Fibroblast of lung (primary cell): Measurements from ENCODE around the gene LAMTOR5. TPM values are rescaled to one million over a fixed set of nuclear protein-coding genes. Genes with fewer than 3 reads are reported as not detected.
A peak's percentile ranks its signal among the peaks of the same experiment; 100 is the strongest.

Source experiments
- DNase-seq, 2 donors: peaks; one replicate each; pipeline versions ENCODE4 v3.0.0 to v3.0.0-alpha.2; 2010; ENCODE audit warnings: low read depth in 2 of 2
- H2AFZ ChIP-seq: 2 replicates; pipeline ENCODE4 v1.5.1; 2012; ENCODE audit warnings: low read length, control low read depth, inconsistent platforms
- H3K27ac ChIP-seq: 2 replicates; pipeline ENCODE4 v1.5.1; 2011; ENCODE audit warnings: low read length, control low read depth; ENCODE audit not compliant: insufficient read depth
- H3K27me3 ChIP-seq: 2 replicates; pipeline ENCODE4 v1.5.1; 2011; ENCODE audit warnings: mild to moderate bottlenecking, low read length; ENCODE audit not compliant: control insufficient read depth, insufficient read depth
- H3K36me3 ChIP-seq: 2 replicates; pipeline ENCODE4 v1.5.1; 2011; ENCODE audit warnings: low read length; ENCODE audit not compliant: control insufficient read depth, insufficient read depth
- H3K4me1 ChIP-seq: 2 replicates; pipeline ENCODE4 v1.5.1; 2011; ENCODE audit warnings: low read length; ENCODE audit not compliant: control insufficient read depth, insufficient read depth; ENCODE audit errors: extremely low read depth
- H3K4me2 ChIP-seq: 2 replicates; pipeline ENCODE4 v1.5.1; 2011; ENCODE audit warnings: low read length, control low read depth; ENCODE audit not compliant: insufficient read depth; ENCODE audit errors: extremely low read depth
- H3K4me3 ChIP-seq, 4 experiments: fragments of 200-600 bp in 1 of 4; sonication (generic) in 1 of 4; replicated peaks in 1 of 4; 2 replicates each; pipeline ENCODE4 v1.5.1; 2011 to 2016; ENCODE audit warnings: low read length in 4 of 4, low read depth in 3 of 4, mild to moderate bottlenecking in 3 of 4, control low read depth in 2 of 4, inconsistent platforms in 1 of 4, mixed read lengths in 1 of 4; ENCODE audit not compliant: insufficient read depth in 1 of 4; ENCODE audit errors: control extremely low read depth in 1 of 4
- H3K79me2 ChIP-seq: 2 replicates; pipeline ENCODE4 v1.5.1; 2012; ENCODE audit warnings: mild to moderate bottlenecking, low read length, inconsistent platforms; ENCODE audit not compliant: control insufficient read depth, insufficient read depth
- H3K9ac ChIP-seq: 2 replicates; pipeline ENCODE4 v1.5.1; 2011; ENCODE audit warnings: mild to moderate bottlenecking, low read length, control low read depth; ENCODE audit not compliant: insufficient read depth
- H3K9me3 ChIP-seq: 2 replicates; pipeline ENCODE4 v1.5.1; 2012; ENCODE audit warnings: low read depth, low read length; ENCODE audit not compliant: control insufficient read depth, insufficient read depth
- H4K20me1 ChIP-seq: 2 replicates; pipeline ENCODE4 v1.5.1; 2011; ENCODE audit warnings: low read length; ENCODE audit not compliant: control insufficient read depth, insufficient read depth; ENCODE audit errors: extremely low read depth
- EZH2 ChIP-seq: IDR thresholded peaks from 2 replicates; pipeline ENCODE4 v1.5.1; 2012; ENCODE audit warnings: low read length, control low read depth, mild to moderate bottlenecking; ENCODE audit errors: missing control alignments
- polyA plus RNA-seq, 2 donors: library from polyadenylated mRNA; depleted of rRNA in 1 of 2; stranded (reverse) in 1 of 2; unstranded in 1 of 2; fragments of >200 nt; gene quantifications; 2 replicates each; pipeline ENCODE4 v1.2.1, GENCODE V29; 2011 to 2012; ENCODE audit warnings: missing spikeins in 1 of 2
- total RNA-seq: library from RNA; depleted of rRNA; stranded (reverse); fragments of >200 nt; gene quantifications from 2 replicates; pipeline ENCODE4 v1.2.1, GENCODE V29; 2014
- TF ChIP-seq, protein P1 (sequence below), 2 donors: IDR thresholded peaks in 1 of 2; conservative IDR thresholded peaks in 1 of 2; 1 replicate in 1 of 2; 2 replicates in 1 of 2; pipeline ENCODE4 v1.5.1; 2011 to 2012; ENCODE audit warnings: low read length in 2 of 2, control low read depth in 1 of 2, inconsistent platforms in 1 of 2, low read depth in 1 of 2, mild to moderate bottlenecking in 1 of 2

LAMTOR5 gene
- total and polyA plus RNA-seq, 2 donors (not counting 1 experiment from before 2014, with no cell fraction given): 70.4 to 317 TPM

DNA sequence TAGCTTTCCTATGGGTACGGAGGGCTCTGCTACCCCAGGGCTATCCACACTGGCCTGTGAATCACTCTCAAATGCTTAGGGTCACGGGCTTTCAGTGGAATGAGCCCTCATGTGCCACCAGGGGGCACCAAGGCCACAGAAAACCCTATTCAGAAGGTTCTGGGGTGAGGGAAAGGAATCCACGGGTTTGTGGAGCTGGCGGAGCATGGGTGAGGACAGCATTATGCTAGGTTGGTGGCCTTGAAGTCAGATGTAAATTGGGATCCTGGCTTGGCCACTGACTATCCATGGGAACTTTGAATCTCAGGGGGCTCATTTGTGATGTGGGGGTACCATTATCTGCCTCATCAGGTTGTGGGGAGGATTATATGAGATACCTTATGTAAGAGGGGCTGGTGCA is 5.1 kb upstream of the LAMTOR5 start:
- H3K4me1 ChIP-seq: peaks cover 2% of the 10 kb centered on the region
- no peak overlapping the region for H3K27ac ChIP-seq
- peak; percentile 40 to 60 for DNase-seq
- peaks cover 3% of the 10 kb centered on the region for H3K79me2 ChIP-seq
- H4K20me1 ChIP-seq: no peaks in the 10 kb centered on the region
- no peak overlapping the region for H2AFZ ChIP-seq
- no peak overlapping the region for H3K9ac ChIP-seq
- no peaks in the 10 kb centered on the region for H3K36me3 ChIP-seq
- H3K4me3 ChIP-seq: no peak overlapping the region
- H3K4me2 ChIP-seq: no peak overlapping the region
- no peaks in the 10 kb centered on the region for H3K27me3 ChIP-seq
- H3K9me3 ChIP-seq: no peaks in the 10 kb centered on the region
- TF ChIP-seq, protein P1, sequence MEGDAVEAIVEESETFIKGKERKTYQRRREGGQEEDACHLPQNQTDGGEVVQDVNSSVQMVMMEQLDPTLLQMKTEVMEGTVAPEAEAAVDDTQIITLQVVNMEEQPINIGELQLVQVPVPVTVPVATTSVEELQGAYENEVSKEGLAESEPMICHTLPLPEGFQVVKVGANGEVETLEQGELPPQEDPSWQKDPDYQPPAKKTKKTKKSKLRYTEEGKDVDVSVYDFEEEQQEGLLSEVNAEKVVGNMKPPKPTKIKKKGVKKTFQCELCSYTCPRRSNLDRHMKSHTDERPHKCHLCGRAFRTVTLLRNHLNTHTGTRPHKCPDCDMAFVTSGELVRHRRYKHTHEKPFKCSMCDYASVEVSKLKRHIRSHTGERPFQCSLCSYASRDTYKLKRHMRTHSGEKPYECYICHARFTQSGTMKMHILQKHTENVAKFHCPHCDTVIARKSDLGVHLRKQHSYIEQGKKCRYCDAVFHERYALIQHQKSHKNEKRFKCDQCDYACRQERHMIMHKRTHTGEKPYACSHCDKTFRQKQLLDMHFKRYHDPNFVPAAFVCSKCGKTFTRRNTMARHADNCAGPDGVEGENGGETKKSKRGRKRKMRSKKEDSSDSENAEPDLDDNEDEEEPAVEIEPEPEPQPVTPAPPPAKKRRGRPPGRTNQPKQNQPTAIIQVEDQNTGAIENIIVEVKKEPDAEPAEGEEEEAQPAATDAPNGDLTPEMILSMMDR (conservative IDR thresholded peaks at IDR 0.05 in 1 of 2, IDR thresholded peaks at IDR 0.05 in 1 of 2; ENCODE audit: low read depth in 1 of 2, low read length in 2 of 2): peak; percentile 73 to 75
- TF ChIP-seq EZH2: no peak

DNA sequence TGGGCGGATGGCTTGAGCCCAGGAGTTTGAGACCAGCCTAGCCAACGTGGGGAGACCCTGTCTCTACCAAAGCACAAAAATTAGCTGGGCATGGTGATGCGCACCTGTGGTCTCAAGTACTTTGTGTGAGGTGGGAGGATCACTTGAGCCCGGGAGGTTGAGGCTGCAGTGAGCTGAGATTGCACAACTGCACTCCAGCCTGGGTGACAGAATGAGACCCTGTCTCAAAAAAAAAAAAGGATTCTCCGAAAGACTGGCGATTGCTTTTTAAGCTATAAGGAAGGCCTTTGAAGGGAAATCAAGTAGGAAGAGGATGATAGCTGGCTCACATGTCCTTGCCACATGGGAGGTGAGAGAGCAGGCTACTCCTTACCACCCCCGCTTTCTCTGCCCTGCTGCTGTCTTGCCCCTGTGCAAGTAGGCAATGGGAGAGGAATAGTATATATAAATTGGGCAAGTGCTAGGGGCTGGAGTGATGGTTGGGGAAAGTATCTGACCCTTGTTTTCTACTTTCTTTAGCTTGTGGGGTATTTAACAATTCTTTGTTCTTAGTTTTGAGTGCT is 3.8 kb upstream of the LAMTOR5 start:
- no peak overlapping the region for H2AFZ ChIP-seq

DNA sequence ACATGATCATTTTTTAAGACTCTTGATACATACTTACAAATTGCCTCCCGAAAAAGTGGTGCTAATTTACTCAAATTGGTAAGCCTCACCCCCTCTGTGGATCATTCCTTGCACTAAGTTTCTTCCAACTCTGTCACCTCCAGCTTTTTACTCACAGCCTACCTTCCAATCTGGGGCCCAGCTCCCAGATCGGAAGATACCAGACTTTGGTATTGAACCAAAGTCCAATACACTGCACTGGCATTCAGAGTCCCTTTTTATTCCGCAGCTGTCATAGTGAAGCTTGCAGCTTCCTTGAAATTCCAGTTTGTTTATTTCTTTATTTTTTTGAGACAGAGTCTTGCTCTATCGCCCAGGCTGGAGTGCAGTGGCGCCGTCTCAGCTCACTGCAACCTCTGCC is 1.8 kb upstream of the LAMTOR5 start:
- Histone ChIP-seq H3K9me3 (no peaks in the 10 kb centered on the region), H3K79me2 (peaks cover 24% of the 10 kb centered on the region), H3K27ac (no peak overlapping the region), H3K4me2 (no peak overlapping the region), H3K9ac (no peak overlapping the region), H3K4me1 (peaks cover 2% of the 10 kb centered on the region), H3K27me3 (no peaks in the 10 kb centered on the region), H2AFZ (no peak overlapping the region), H3K36me3 (peaks cover 2% of the 10 kb centered on the region), H3K4me3 (no peak overlapping the region), H4K20me1 (no peaks in the 10 kb centered on the region)
- DNase-seq: no peak
- no peak for TF ChIP-seq EZH2
- TF ChIP-seq, protein P1 (conservative IDR thresholded peaks at IDR 0.05 in 1 of 2, IDR thresholded peaks at IDR 0.05 in 1 of 2; ENCODE audit: low read depth in 1 of 2, low read length in 2 of 2): no peak

More for the DNA sequence above, 3.8 kb upstream of the LAMTOR5 start:
- peaks cover 2% of the 10 kb centered on the region for H3K4me1 ChIP-seq
- no peaks in the 10 kb centered on the region for H4K20me1 ChIP-seq
- no peak for DNase-seq
- no peaks in the 10 kb centered on the region for H3K9me3 ChIP-seq
- no peak overlapping the region for H3K4me2 ChIP-seq
- no peak for TF ChIP-seq EZH2
- TF ChIP-seq, protein P1 (conservative IDR thresholded peaks at IDR 0.05 in 1 of 2, IDR thresholded peaks at IDR 0.05 in 1 of 2; ENCODE audit: low read depth in 1 of 2, low read length in 2 of 2): no peak
- H3K4me3 ChIP-seq: no peak overlapping the region
- H3K36me3 ChIP-seq: no peaks in the 10 kb centered on the region
- no peak overlapping the region for H3K9ac ChIP-seq
- H3K79me2 ChIP-seq: peaks cover 16% of the 10 kb centered on the region
- H3K27ac ChIP-seq: no peak overlapping the region
- no peaks in the 10 kb centered on the region for H3K27me3 ChIP-seq
